ENCODE measurements around the gene PGRMC1.

Gene PGRMC1

DNA sequence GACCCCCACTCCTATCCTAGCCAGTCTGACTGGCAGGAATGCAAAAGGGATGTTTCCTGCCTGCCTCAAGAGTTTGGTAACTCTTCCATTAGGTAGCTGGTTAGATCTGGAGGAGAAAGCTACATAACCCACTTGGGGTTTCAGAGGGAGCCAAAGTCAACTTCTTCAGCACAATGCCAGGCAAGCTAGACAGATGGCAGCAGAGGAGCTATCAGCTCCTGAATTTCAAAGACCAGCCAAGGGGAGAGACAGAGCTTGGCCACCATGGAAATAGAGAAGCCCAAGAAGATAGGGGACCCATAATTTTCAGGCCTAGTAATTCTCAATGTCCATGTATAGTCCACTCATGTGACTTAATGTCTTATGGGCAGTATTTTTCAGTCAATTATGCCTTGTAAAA, 56.4 kb downstream of the PGRMC1 start:
- Histone ChIP-seq H3K4me3 (ENCODE audit: low read depth, low read length) (no peak overlapping the region), H3K36me3 (no peaks in the 10 kb centered on the region), H3K27me3 (ENCODE audit: insufficient read depth, low read depth, severe bottlenecking) (no peaks in the 10 kb centered on the region), H3K27ac (no peak overlapping the region), H3K9me3 (ENCODE audit: severe bottlenecking) (peaks cover 4% of the 10 kb centered on the region)
- peak; percentile 30; the same call in 1 of the 2 replicates for TF ChIP-seq CTCF (IDR thresholded peaks at IDR 0.05; ENCODE audit: low read depth, low read length)
- DNase-seq: no peak
